GM21786 (cell line): ENCODE measurements around the gene TMED1.

Experiments used
- ATAC-seq: cut with Tn5 transposase; IDR thresholded peaks from one replicate; pipeline ENCODE4 v1.9.1; 2021; ENCODE audit not compliant: unreplicated experiment

The TMED1 gene

DNA sequence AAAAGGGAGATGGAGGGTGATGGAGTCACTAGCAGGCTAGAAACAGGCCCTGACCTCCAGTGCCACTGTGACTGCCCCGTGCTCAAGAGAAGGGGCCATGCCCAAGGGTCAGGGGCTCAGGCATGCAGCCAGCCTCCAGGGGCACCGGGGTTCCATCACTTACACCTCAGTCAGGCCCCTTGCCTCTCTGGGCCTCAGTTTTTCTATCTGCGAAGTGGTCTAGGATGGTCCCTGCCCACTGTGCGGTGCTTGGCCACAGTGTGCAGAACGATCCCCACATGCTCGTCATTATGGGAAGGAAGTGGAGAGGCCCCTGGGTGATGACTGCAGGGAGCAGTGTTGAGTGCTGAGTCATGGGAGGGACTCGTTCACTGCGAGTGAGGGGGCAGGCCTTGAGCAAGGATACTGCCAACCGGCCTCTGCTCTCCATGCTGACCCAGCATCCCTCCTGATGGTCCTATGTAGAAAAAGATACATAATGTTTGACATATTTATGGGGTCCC is 23.1 kb downstream of the TMED1 start:
- no peak for ATAC-seq

DNA sequence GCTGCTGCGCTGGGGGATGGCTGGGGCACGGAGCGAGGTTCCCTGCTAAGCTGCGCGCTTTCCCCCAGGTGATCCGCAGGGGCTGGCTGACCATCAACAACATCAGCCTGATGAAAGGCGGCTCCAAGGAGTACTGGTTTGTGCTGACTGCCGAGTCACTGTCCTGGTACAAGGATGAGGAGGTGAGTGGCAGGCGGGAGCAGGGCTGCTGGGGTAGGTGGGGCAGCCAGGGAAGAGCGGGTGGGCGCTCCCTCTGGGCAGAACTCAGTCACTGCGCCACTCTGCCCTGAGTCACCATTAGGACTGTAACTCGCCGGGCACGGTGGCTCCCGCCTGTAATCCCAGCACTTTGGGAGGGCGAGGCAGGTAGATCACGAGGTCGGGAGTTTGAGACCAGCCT is 23.8 kb downstream of the TMED1 start:
- ATAC-seq = no peak

DNA sequence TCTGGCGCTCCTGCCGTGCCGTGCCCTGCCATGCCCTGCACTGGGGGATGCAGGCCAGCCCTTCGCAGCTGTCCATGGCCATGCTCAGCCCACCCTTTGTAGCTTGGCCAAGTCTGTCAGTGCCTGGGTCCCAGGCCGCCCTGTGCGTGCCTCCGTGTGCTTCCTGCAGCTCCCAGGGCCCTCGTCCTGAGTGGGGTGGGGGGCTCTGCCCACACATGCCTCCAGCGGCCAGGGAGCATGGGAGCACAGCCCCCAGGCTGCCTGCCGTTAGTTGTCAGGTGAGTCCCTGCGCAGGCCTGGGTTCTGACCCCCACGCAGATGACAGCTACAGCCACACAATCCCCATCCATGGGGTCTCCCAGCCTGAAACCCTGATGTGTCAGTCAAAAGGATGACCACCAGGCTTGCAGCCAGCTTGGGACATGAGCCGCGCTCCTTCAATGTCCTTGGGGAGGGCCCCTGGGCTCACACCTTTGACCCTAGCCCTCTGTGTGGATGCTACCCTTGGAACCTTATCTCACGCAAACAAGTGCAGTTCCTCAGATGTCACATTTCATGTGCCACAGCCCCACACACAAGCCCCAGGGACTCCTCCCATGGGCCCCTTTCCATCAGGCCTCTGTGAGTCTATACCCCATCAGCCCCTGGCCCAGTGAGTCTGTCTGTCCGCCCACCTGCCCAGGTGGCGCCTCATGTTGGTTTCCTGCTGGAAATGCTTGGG is 24.5 kb downstream of the TMED1 start:
- no peak for ATAC-seq

DNA sequence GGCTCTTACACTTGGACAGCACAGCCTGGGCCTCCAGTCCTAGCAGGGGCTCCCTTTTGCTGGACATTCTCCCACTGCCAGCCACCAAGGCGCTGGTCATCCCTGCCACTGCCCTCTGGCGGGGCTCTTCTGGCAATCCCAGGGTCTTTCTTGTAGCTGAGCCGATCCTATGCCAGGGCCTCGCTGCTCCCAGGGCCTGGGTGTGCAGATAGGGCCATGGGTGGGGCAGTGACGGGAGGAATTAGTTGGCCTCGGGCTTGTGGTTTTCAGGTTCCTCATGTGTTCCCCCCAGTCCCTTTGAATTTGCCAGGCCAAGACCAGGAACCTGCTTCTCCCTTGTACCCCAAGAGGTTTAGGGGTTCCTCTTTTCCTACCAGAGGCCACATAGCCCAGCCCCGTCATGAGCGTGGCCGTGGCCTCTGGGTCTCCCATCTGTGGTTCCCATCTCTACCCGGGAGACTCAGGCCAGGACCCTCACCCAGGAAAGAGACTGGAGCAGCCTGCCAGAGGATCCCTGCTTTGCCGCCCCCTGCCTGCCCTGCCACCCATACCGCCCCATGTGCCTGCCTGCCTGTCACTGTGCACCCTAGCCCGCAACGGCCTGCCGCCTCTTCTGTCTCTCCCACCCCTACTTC is 26.2 kb downstream of the TMED1 start:
- no peak for ATAC-seq

DNA sequence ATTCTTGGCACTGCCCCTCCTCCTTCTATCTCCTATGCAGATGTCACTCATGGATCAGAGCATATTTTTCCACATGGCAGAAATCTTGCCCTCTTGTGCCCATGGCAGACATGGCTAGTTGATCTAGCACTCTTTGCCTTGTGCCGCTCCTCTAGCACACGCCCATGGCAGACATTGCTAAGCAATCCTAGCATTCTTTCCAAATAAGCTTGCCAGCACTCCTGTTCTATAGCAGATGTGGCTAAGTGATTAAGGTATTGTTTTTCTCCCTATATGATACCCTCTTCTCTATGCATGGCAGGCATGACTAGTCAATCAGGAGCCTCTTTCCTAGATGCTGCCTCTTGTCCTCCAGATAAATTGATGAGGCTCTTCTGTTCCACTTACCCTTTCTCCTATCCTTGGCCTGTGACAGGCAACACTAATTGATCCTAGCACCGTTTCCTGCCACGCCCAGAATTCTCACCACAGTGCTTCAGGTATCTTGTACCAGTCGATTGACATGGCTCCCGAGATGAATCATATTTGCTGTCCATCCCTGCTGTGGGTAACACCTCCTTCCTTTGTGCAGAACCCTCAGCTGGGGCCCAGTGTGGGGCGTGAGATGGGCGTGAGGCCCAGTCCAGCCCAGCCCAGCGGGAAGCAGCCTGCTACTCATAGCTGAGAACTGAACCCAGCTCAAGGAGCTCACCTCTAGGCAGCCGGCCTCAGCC is 26.9 kb downstream of the TMED1 start:
- no peak for ATAC-seq

DNA sequence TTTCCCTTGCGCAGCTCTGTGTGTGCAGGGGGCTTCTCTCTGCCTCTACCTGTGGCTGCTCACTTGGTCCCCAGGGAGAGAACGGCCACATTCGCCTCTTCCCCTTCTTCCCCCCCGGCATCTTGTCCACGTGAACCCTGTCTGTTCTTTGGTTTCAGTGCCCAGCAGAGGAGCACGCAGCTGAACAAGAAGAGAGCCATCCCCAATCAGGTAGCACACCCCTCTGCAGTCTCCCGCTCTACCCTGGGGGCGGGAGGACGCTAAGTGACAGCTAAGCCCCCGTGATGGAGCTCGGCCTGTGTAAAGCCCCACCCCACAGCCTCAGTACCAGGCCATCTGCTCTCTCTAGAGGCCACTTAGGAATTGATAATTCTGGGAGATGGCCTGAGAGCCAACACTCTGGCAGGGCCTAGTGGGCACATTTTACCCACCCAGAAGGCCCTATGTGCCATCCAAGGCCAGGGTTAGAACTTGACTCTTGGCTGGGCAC is 30.2 kb downstream of the TMED1 start:
- no peak for ATAC-seq

DNA sequence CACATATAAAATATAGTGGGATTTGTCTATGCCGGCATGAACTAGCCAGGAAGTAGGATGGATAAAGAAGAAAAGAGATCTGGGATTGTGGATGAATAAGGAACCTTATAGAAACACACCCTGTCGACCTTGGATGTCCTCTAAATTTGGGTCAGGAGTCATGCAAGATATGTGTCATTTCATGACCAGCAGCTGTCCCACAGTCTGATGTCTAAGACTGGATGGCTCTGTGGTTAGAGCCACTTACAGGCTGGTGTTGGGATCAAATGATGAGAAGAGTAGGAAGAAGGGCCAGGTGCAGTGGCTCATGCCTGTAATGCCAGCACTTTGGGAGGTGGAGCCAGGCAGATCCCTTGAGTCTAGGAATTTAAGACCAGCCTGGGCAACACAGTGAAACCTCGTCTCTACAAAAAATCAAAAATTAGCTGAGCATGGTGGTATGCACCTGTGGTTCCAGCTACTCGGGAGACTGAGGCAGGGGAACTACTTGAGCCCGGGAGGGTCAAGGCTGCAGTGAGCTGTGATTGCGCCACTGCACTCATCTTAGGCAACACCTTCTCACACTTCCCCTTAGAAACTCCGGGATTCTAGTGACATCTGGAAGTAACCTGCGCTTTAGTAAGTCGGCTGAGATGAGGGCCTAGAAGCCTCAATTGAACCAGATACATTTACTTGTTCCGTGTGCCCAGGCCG is 30.8 kb downstream of the TMED1 start:
- ATAC-seq = no peak

DNA sequence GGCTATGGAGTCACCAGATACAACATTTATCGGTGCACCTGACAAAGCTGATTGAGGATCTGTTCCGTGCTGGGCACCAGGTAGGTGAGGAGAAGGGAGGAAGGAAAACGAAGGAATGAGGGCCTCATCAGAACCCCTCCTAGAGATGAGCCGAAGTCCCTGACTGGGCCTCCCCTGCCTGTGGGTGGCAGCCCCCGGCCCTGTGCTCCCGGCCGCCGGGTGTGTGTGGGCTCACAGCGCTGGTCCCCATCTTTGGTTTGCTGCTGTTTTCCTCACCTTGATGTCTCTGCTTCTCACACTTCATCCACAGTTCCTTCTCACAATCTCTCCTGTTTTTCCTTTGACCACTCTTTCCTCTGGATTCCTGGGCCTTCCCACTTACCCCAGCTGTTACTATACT is 32.8 kb downstream of the TMED1 start:
- no peak for ATAC-seq

DNA sequence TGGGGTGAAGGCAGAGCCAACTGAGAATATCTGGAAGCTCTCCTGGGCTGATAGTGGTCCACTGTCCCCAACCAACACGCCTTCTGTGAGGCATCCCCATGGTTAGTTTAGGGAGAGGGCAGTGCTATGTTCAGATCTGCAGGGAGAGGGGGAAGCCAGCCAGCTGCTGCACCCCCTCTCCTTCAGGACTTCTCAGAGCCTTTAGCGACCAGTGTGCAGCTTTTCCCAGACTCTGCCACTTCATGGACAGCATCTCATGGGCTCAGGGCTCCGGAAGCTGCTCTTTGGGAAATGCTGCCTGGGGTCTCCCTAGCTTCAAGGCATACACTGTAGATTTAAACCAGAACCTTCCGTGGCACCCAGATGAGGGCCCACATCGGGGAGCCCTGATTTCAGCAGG is 33.5 kb downstream of the TMED1 start:
- ATAC-seq = no peak

DNA sequence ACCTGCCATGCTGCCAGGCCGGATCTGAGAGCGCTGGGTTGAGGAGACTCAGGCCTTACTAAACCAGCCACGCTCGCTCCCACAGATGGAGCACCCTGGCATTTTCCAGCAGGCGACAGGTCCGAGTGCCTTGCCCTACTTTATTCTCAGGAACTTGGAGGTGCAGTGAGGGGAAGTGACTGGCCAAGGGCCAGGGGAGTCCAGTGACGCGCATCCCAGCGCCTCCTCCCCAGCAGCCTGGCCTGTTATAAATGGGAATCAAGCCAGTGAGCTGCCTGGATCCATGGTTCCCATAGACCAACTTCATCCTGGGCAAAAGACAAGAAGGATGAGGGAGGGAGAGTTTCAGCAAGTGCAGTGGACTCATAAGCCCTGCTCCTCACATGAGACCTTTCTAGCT is 35.5 kb downstream of the TMED1 start:
- ATAC-seq = no peak

DNA sequence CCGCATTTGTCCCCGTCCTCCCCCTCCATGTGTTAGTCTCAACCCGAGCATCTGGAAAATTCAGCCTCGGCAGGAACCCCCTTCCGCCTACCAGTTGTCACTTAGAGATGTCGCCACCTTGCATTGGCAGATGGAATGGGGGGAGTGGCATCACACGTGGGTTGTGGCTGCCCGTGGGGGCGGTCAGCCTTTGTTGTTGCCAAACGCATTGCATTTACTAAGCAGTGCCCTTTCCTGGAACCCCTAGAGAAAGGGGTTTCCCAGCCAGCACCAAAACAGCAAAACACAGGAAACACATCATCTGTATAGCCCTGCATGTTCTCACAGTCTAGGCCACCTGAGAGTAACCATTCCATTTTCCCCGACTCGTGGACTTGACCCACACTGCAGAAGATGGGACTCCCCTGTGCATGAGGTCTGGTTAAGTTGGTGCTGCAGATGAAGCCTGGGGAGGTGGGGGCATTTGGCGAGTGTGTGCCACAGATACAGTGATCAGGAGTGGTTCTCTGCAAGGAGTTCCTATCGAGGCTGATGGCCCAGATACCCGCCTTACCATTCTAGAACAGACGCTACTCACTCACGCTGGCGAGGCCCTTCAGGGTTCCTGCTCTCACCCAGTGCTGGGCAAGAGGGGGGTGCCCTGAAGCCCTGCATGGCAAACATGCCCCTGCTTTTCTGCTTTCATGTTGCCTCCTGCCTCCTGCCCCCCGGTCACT is 38.3 kb downstream of the TMED1 start:
- ATAC-seq = peak; percentile 53

DNA sequence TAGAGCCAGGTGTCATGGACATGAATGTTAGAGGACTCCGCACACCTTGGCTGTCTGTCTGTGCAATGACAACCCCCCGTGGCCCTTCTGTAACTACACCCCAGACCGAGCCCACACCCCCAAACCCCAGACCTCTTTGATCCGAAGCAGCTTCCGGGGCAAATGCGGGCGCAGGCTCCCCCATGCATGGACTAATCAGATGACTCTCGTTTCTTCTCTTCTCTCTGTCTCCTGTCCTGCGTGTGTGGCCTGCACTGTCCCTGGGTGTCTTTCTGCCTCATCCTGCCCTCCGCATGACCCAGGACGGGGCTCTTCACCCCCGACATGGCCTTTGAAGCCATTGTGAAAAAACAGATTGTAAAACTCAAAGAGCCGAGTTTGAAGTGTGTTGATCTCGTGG is 38.9 kb downstream of the TMED1 start:
- ATAC-seq = no peak

DNA sequence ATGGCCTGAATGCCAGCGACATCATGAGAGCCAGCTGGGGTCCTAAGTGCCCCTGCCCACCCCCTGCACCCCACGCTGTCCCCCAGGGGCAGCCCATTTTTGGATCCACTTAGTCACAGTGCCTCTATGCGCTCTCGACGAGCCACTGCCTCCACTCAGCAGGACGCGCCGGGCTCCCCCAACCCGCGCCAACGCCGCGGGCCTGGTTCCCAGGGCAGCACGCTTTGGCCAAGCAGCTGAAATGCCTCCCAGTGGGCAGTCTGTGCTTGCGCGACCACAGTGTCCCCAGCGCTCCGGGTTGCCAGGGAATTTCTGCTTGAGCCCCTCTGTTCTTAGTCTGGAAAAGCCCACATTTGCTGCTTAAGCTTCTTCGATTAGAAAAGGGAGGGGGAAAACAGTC is 39.4 kb downstream of the TMED1 start:
- no peak for ATAC-seq

DNA sequence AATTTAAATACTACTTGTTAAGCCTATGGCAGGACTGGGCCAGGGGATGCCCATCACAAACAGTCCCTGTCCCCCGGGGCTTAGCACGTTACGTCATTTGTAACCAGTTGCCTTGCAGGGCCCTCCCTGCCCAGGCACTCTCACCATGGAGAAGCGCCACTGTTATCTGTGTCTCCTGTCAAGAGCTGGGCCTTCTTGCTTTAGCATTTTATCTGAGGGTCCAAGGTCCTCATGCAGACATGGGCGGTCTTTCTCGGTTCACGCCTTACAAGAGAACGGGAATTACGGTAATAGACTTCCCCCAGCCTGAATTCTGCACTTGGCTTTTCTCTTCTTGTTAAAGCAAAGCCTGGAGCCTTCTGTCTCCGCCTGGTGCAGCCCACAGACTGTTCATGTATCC is 46.1 kb downstream of the TMED1 start:
- ATAC-seq = no peak

DNA sequence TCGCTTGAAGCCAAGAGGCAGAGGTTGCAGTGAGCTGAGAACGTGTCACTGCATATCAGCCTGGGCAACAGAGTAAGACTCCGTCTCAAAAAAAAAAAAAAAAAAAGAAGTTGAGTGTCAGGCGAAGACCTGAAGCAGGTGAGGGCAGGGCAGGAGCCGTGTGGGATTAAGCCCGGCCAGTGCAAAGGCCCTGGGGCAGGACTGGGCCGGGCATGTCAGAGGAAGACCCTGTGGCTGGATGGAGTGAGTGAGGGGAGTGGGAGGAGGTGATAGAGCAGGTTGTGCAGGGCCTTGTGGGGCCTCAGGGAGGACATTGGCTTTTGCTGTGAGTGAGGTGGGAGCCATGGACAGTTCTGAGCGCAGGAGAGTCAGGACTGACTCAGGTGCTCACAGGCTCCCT is 47.9 kb downstream of the TMED1 start:
- ATAC-seq = no peak

DNA sequence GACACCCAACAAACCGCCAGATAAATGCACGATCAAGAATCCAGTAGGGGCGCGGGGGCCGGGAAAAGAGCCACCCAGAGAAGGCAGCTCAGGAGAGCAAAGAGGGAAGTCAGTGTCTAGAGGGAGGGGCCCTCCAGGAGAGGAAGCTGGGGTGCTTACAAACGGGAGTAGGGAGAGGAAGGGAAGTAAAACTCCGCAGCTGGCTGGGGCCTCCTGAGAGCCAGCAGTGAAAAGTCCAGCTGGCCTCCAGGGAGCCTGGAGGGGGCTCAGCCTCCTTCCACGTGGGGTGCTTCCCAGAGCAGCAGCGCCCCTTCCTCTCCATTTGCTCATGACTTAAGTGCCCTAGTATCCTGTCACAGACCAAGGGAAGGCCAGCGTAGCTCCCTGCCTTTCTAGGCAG is 51.8 kb downstream of the TMED1 start:
- ATAC-seq = no peak

DNA sequence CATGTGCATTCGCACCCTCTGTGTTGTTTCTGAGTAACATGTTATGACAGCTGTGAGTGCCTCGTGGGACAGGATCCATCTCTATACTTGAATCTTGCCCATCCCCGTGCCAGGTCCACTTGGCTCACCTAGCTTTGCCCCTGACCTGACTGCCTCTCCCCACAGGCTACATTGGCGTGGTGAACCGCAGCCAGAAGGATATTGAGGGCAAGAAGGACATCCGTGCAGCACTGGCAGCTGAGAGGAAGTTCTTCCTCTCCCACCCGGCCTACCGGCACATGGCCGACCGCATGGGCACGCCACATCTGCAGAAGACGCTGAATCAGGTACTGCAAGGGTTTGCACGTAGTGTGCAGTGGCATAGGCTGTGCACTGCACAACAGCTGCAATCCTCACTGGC is 53.2 kb downstream of the TMED1 start:
- no peak for ATAC-seq
